ENCODE data around the gene HOXB3. TPM values are rescaled to one million over a fixed set of nuclear protein-coding genes. Genes with fewer than 3 reads are reported as not detected.
A peak's percentile ranks its signal among the peaks of the same experiment; 100 is the strongest.

HOXB3 gene
- total and polyA plus RNA-seq, 4 donors, result 23.8 to 162 (median 94.8) TPM

- Histone ChIP-seq H3K36me3 (ENCODE audit: control insufficient read depth, insufficient read depth, low read length) (no peaks in the 10 kb centered on the region), H3K9me3 (ENCODE audit: control insufficient read depth, insufficient read depth, low read length) (no peaks in the 10 kb centered on the region), H3K4me3 (ENCODE audit: low read depth, low read length) (no peak overlapping the region), H3K4me1 (ENCODE audit: control insufficient read depth, insufficient read depth, low read length) (peaks cover 17% of the 10 kb centered on the region), H3K27ac (ENCODE audit: low read depth, low read length) (peak overlapping the region; percentile 70), H3K27me3 (ENCODE audit: control insufficient read depth, insufficient read depth, low read length) (peaks cover 9% of the 10 kb centered on the region)
- WGBS (ENCODE audit: insufficient coverage), result 14% methylated on average over 6 of the region's 8 CpGs
- peak in 1 of 6 donors; percentile 72 for DNase-seq (ENCODE audit: low read depth in 4 of 6, low spot score in 6 of 6)
Measured at GRCh38 chr17:48522031-48522653, 67.9 kb downstream of the HOXB3 start.

DNA sequence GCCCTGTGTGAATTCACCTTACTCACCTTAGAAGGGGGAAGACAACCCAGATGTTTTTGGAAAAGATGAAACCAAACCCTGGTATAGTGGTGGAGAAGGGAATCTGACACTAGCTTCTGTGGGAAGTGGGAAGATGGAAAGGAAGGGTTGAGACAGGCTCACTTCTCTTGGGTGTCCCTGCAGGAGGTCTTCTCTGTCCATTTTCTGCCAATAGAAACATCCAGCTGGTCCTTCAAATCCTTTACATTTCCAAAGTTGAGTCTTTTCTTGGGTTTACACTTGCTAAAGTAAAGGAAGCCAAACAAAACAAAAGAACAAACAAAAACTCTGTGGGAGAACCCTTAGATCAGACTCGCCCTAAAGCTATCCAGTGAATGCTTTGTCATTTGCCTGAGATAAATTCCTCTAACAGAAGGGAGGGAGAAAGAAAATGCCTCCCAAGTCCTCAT, 69.4 kb downstream of the HOXB3 start:
- H3K9me3 ChIP-seq (ENCODE audit: control insufficient read depth, insufficient read depth, low read length), result no peaks in the 10 kb centered on the region
- no peak overlapping the region for H3K4me3 ChIP-seq (ENCODE audit: low read depth, low read length)
- DNase-seq (ENCODE audit: low read depth in 4 of 6, low spot score in 6 of 6), result peak in 1 of 6 donors; percentile 65
- WGBS (ENCODE audit: insufficient coverage), result no CpG with 5 or more reads among the region's 1 CpG
- peak overlapping the region; percentile 30 for H3K27ac ChIP-seq (ENCODE audit: low read depth, low read length)
- no peaks in the 10 kb centered on the region for H3K36me3 ChIP-seq (ENCODE audit: control insufficient read depth, insufficient read depth, low read length)
- H3K27me3 ChIP-seq (ENCODE audit: control insufficient read depth, insufficient read depth, low read length), result no peaks in the 10 kb centered on the region
- peaks cover 9% of the 10 kb centered on the region for H3K4me1 ChIP-seq (ENCODE audit: control insufficient read depth, insufficient read depth, low read length)

GRCh38 chr17:48519427-48519826, 70.6 kb downstream of the HOXB3 start:
- WGBS (ENCODE audit: insufficient coverage), result 94% methylated on average over 3 of the region's 5 CpGs
- Histone ChIP-seq H3K4me1 (ENCODE audit: control insufficient read depth, insufficient read depth, low read length) (peaks cover 9% of the 10 kb centered on the region), H3K4me3 (ENCODE audit: low read depth, low read length) (no peak overlapping the region), H3K27ac (ENCODE audit: low read depth, low read length) (no peak overlapping the region), H3K9me3 (ENCODE audit: control insufficient read depth, insufficient read depth, low read length) (no peaks in the 10 kb centered on the region), H3K27me3 (ENCODE audit: control insufficient read depth, insufficient read depth, low read length) (no peaks in the 10 kb centered on the region), H3K36me3 (ENCODE audit: control insufficient read depth, insufficient read depth, low read length) (no peaks in the 10 kb centered on the region)
- DNase-seq (ENCODE audit: low read depth in 4 of 6, low spot score in 6 of 6), result no peak

DNA sequence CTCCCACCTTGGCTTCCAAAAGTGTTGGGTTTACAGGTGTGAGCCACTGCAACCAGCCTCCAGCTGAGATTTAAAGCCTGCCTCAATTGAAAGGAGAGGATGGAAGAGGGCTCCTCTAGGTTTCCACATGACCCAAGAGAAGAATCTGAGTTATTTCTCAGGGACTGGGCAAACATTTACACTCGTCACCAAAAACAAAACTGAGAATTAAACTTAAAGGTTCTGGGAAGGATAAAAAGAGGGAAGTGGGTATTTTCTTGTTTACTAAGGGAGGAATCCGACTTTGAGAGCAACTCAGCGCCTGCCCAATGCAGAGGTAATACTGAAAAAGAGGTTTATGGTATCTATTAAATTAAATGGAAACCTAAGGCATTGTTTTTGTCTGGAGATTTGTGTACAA, 72.6 kb downstream of the HOXB3 start:
- WGBS (ENCODE audit: insufficient coverage), result 50% methylated on average over 1 of the region's 3 CpGs
- H3K36me3 ChIP-seq (ENCODE audit: control insufficient read depth, insufficient read depth, low read length), result no peaks in the 10 kb centered on the region
- H3K9me3 ChIP-seq (ENCODE audit: control insufficient read depth, insufficient read depth, low read length), result no peaks in the 10 kb centered on the region
- H3K27ac ChIP-seq (ENCODE audit: low read depth, low read length), result no peak overlapping the region
- no peak for DNase-seq (ENCODE audit: low read depth in 4 of 6, low spot score in 6 of 6)
- peaks cover 5% of the 10 kb centered on the region for H3K4me1 ChIP-seq (ENCODE audit: control insufficient read depth, insufficient read depth, low read length)
- H3K4me3 ChIP-seq (ENCODE audit: low read depth, low read length), result no peak overlapping the region
- no peaks in the 10 kb centered on the region for H3K27me3 ChIP-seq (ENCODE audit: control insufficient read depth, insufficient read depth, low read length)

- Histone ChIP-seq H3K4me1 (ENCODE audit: control insufficient read depth, insufficient read depth, low read length) (no peaks in the 10 kb centered on the region), H3K36me3 (ENCODE audit: control insufficient read depth, insufficient read depth, low read length) (no peaks in the 10 kb centered on the region), H3K4me3 (ENCODE audit: low read depth, low read length) (no peak overlapping the region), H3K27me3 (ENCODE audit: control insufficient read depth, insufficient read depth, low read length) (no peaks in the 10 kb centered on the region), H3K27ac (ENCODE audit: low read depth, low read length) (no peak overlapping the region), H3K9me3 (ENCODE audit: control insufficient read depth, insufficient read depth, low read length) (no peaks in the 10 kb centered on the region)
- 40% methylated on average over 1 of the region's 3 CpGs for WGBS (ENCODE audit: insufficient coverage)
- DNase-seq (ENCODE audit: low read depth in 4 of 6, low spot score in 6 of 6), result no peak
Measured at GRCh38 chr17:48515925-48516900, 73.8 kb downstream of the HOXB3 start.

DNA sequence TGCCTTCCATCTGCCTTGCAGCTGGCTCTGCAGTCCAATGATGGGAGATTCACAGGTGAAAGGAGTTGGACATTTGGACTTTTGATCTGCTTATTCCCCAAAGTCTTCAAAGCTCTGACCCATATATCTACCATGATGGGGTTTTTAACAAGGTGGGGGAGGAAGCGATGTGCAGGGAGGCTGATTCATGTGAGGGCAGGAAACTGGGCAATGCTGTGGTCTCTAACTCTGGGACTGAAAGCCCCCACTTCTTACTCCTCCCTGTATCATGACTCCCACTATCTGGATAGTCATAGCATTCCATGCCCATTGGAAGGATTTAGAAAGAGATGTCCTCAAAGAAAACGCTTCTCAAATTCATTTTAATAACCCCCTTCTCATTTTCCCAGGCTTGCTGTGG, 75.6 kb downstream of the HOXB3 start:
- Histone ChIP-seq H3K36me3 (ENCODE audit: control insufficient read depth, insufficient read depth, low read length) (no peaks in the 10 kb centered on the region), H3K27me3 (ENCODE audit: control insufficient read depth, insufficient read depth, low read length) (no peaks in the 10 kb centered on the region), H3K9me3 (ENCODE audit: control insufficient read depth, insufficient read depth, low read length) (no peaks in the 10 kb centered on the region), H3K4me3 (ENCODE audit: low read depth, low read length) (no peak overlapping the region), H3K4me1 (ENCODE audit: control insufficient read depth, insufficient read depth, low read length) (no peaks in the 10 kb centered on the region), H3K27ac (ENCODE audit: low read depth, low read length) (no peak overlapping the region)
- 100% methylated on average over 1 of the region's 2 CpGs for WGBS (ENCODE audit: insufficient coverage)
- DNase-seq (ENCODE audit: low read depth in 4 of 6, low spot score in 6 of 6), result no peak

- 50% methylated on average over 1 of the region's 6 CpGs for WGBS (ENCODE audit: insufficient coverage)
- Histone ChIP-seq H3K36me3 (ENCODE audit: control insufficient read depth, insufficient read depth, low read length) (no peaks in the 10 kb centered on the region), H3K27me3 (ENCODE audit: control insufficient read depth, insufficient read depth, low read length) (no peaks in the 10 kb centered on the region), H3K9me3 (ENCODE audit: control insufficient read depth, insufficient read depth, low read length) (no peaks in the 10 kb centered on the region), H3K27ac (ENCODE audit: low read depth, low read length) (peak overlapping the region; percentile 25), H3K4me3 (ENCODE audit: low read depth, low read length) (no peak overlapping the region), H3K4me1 (ENCODE audit: control insufficient read depth, insufficient read depth, low read length) (no peaks in the 10 kb centered on the region)
- DNase-seq (ENCODE audit: low read depth in 4 of 6, low spot score in 6 of 6), result no peak
Measured at GRCh38 chr17:48513666-48514455, 76.2 kb downstream of the HOXB3 start.

GRCh38 chr17:48513097-48513496, 76.9 kb downstream of the HOXB3 start:
- Histone ChIP-seq H3K36me3 (ENCODE audit: control insufficient read depth, insufficient read depth, low read length) (no peaks in the 10 kb centered on the region), H3K4me3 (ENCODE audit: low read depth, low read length) (no peak overlapping the region), H3K27ac (ENCODE audit: low read depth, low read length) (peak overlapping the region; percentile 25), H3K9me3 (ENCODE audit: control insufficient read depth, insufficient read depth, low read length) (no peaks in the 10 kb centered on the region), H3K4me1 (ENCODE audit: control insufficient read depth, insufficient read depth, low read length) (no peaks in the 10 kb centered on the region), H3K27me3 (ENCODE audit: control insufficient read depth, insufficient read depth, low read length) (no peaks in the 10 kb centered on the region)
- no peak for DNase-seq (ENCODE audit: low read depth in 4 of 6, low spot score in 6 of 6)
- WGBS (ENCODE audit: insufficient coverage), result 92% methylated on average over 3 of the region's 7 CpGs

DNA sequence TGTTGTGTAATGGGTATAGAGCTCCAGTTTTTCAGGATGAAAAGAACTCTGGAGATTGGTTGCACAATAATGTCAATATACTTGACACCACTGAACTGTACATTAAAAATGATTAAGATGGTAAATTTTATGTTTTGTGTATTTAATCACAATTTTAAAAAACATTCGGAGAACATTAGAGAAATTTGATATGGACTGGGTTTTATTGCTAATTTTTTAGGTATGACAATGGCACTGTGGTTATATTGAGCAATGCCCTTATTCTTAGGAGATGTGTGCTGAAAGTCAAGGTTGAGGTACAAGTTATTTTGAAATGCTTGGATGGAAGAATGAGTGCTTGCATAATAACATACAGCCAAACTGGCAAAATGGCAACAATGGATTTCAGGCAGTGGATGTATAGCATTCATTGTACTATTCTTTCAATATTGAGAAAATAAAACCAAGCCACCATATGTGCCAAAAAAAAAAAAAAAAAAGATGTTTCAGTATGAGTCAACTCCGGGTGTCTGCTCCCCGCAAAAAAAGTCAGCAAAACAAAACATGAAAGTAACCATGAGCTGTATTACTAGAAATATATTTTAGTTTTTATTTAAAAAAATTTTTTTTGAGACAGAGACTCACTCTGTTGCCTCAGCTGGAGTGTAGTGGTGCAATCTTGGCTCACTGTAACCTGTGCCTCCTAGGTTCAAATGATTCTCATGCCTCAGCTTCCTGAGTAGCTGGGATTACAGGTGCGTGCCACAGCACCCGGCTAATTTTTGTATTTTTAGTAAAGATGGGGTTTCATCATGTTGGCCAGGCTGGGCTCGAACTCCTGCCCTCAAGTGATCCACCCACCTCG, 79.1 kb downstream of the HOXB3 start:
- no peaks in the 10 kb centered on the region for H3K27me3 ChIP-seq (ENCODE audit: control insufficient read depth, insufficient read depth, low read length)
- 83% methylated on average over 1 of the region's 7 CpGs for WGBS (ENCODE audit: insufficient coverage)
- no peak overlapping the region for H3K4me3 ChIP-seq (ENCODE audit: low read depth, low read length)
- no peaks in the 10 kb centered on the region for H3K9me3 ChIP-seq (ENCODE audit: control insufficient read depth, insufficient read depth, low read length)
- no peaks in the 10 kb centered on the region for H3K4me1 ChIP-seq (ENCODE audit: control insufficient read depth, insufficient read depth, low read length)
- H3K36me3 ChIP-seq (ENCODE audit: control insufficient read depth, insufficient read depth, low read length), result no peaks in the 10 kb centered on the region
- DNase-seq (ENCODE audit: low read depth in 4 of 6, low spot score in 6 of 6), result no peak
- no peak overlapping the region for H3K27ac ChIP-seq (ENCODE audit: low read depth, low read length)
